HepG2 (cell line): Measurements from ENCODE around the gene FNBP1L. TPM values are rescaled to one million over a fixed set of nuclear protein-coding genes. Genes with fewer than 3 reads are reported as not detected.

Experiments used
- AKAP8 ChIP-seq: sonication (generic); formaldehyde crosslinking; IDR thresholded peaks from 2 replicates; pipeline ENCODE4 v1.5.1; 2020; ENCODE audit warnings: mild to moderate bottlenecking, missing genetic modification reagents
- ARHGAP35 ChIP-seq: sonication (generic); formaldehyde crosslinking; IDR thresholded peaks from 2 replicates; pipeline ENCODE4 v1.9.0; 2022; ENCODE audit warnings: mild to moderate bottlenecking, inconsistent platforms, moderate library complexity, missing genetic modification reagents, borderline replicate concordance
- ARNTL ChIP-seq: sonication (generic); formaldehyde crosslinking; IDR thresholded peaks from 2 replicates; pipeline ENCODE4 v1.4.0; 2020; ENCODE audit warnings: mild to moderate bottlenecking, missing genetic modification reagents
- ATAD3A ChIP-seq: sonication (generic); formaldehyde crosslinking; IDR thresholded peaks from 2 replicates; pipeline ENCODE4 v1.4.0; 2020; ENCODE audit warnings: missing genetic modification reagents
- BCL3 ChIP-seq: sonication (generic); formaldehyde crosslinking; IDR thresholded peaks from 2 replicates; pipeline ENCODE4 v1.5.1; 2020; ENCODE audit warnings: mild to moderate bottlenecking, missing genetic modification reagents, moderate library complexity
- BCL6 ChIP-seq: IDR thresholded peaks from 2 replicates; pipeline ENCODE4 v1.6.1; 2016; ENCODE audit warnings: missing genetic modification reagents, missing compliant biosample characterization
- KAT8 ChIP-seq: IDR thresholded peaks from 2 replicates; pipeline ENCODE4 v1.6.1; 2016; ENCODE audit warnings: missing genetic modification reagents, missing compliant biosample characterization
- KDM2A ChIP-seq: sonication (generic); formaldehyde crosslinking; IDR thresholded peaks from 2 replicates; pipeline ENCODE4 v1.4.0; 2020; ENCODE audit warnings: low read depth, missing genetic modification reagents, borderline replicate concordance
- KDM5B ChIP-seq: sonication (generic); formaldehyde crosslinking; IDR thresholded peaks from 2 replicates; pipeline ENCODE4 v1.4.0; 2020; ENCODE audit warnings: missing genetic modification reagents, mild to moderate bottlenecking, borderline replicate concordance
- KLF6 ChIP-seq: IDR thresholded peaks from 2 replicates; pipeline ENCODE4 v1.8.0; 2016; ENCODE audit warnings: missing biosample characterization, missing genetic modification reagents
- MEIS1 ChIP-seq: sonication (generic); formaldehyde crosslinking; IDR thresholded peaks from 2 replicates; pipeline ENCODE4 v1.9.0; 2021; ENCODE audit warnings: mild to moderate bottlenecking, missing genetic modification reagents, moderate library complexity, borderline replicate concordance
- NCOA2 ChIP-seq: sonication (generic); formaldehyde crosslinking; IDR thresholded peaks from 2 replicates; pipeline ENCODE4 v1.8.0; 2022; ENCODE audit warnings: inconsistent platforms
- PLRG1 ChIP-seq: fragments of 450-650 bp; conservative IDR thresholded peaks from 2 replicates; pipeline ENCODE4 v1.6.1; 2016
- RFXAP ChIP-seq: sonication (generic); formaldehyde crosslinking; IDR thresholded peaks from 2 replicates; pipeline ENCODE4 v1.4.0; 2020; ENCODE audit warnings: missing genetic modification reagents, borderline replicate concordance
- SOX13 ChIP-seq, 3 experiments: fragments of 450-650 bp in 1 of 3; sonication (generic) in 1 of 3; formaldehyde crosslinking in 1 of 3; IDR thresholded peaks in 2 of 3; conservative IDR thresholded peaks in 1 of 3; 2 replicates each; pipeline versions ENCODE4 v1.5.0 to v1.6.1; 2016 to 2020; ENCODE audit warnings: antibody characterized with exemption in 1 of 3, mild to moderate bottlenecking in 1 of 3, missing compliant biosample characterization in 1 of 3, missing genetic modification reagents in 1 of 3, moderate library complexity in 1 of 3
- SPEN ChIP-seq: sonication (generic); formaldehyde crosslinking; IDR thresholded peaks from 2 replicates; pipeline ENCODE4 v1.5.1; 2020; ENCODE audit warnings: low read depth, mild to moderate bottlenecking, missing genetic modification reagents
- TAF15 ChIP-seq: fragments of 200-400 bp; formaldehyde crosslinking; IDR thresholded peaks from one replicate; pipeline ENCODE4 v1.6.1; 2018; ENCODE audit warnings: mild to moderate bottlenecking, low read depth, low read length; ENCODE audit not compliant: poor library complexity, severe bottlenecking
- U2AF1 ChIP-seq: fragments of 200-400 bp; formaldehyde crosslinking; optimal IDR thresholded peaks from 2 replicates; pipeline ENCODE3; 2017; ENCODE audit warnings: mild to moderate bottlenecking, low read depth, low read length
- ZBTB2 ChIP-seq: sonication (generic); formaldehyde crosslinking; IDR thresholded peaks from 2 replicates; pipeline ENCODE4 v1.8.0; 2022; ENCODE audit warnings: low read depth, missing genetic modification reagents
- ZBTB26 ChIP-seq: IDR thresholded peaks from 2 replicates; pipeline ENCODE4 v1.6.1; 2016; ENCODE audit warnings: missing compliant biosample characterization, missing genetic modification reagents, borderline replicate concordance
- ZFY ChIP-seq: sonication (generic); formaldehyde crosslinking; IDR thresholded peaks from 2 replicates; pipeline ENCODE4 v1.4.0; 2020; ENCODE audit warnings: missing genetic modification reagents
- ZNF761 ChIP-seq: sonication (generic); formaldehyde crosslinking; conservative IDR thresholded peaks from 2 replicates; pipeline ENCODE4 v1.4.0; 2020; ENCODE audit warnings: mild to moderate bottlenecking, missing genetic modification reagents
- polyA plus RNA-seq, 8 experiments: library from polyadenylated mRNA; depleted of rRNA in 3 of 8; stranded (reverse) in 7 of 8; unstranded in 1 of 8; fragments of >200 nt; fragmentation: Illumina TruSeq in 4 of 8; extraction: Trizol in 4 of 8; gene quantifications; 2 replicates each; pipeline versions ENCODE4 v1.2.1 to v1.2.3, GENCODE V29; 2011 to 2016; ENCODE audit warnings: low read depth in 4 of 8, missing spikeins in 1 of 8, mixed read lengths in 1 of 8; ENCODE audit not compliant: insufficient read depth in 1 of 8
- total RNA-seq, 5 experiments: library from RNA; depleted of rRNA; stranded (reverse); fragments of >200 nt; fragmentation: Illumina TruSeq; extraction: Trizol; gene quantifications; 2 replicates each; pipeline ENCODE4 v1.2.3, GENCODE V29; 2016; ENCODE audit warnings: low read depth in 1 of 5
- TF ChIP-seq, protein P1 (sequence below): sonication (generic); formaldehyde crosslinking; IDR thresholded peaks from 2 replicates; pipeline ENCODE4 v1.5.1; 2020; ENCODE audit warnings: mild to moderate bottlenecking, moderate library complexity, missing genetic modification reagents

The FNBP1L gene
- total and polyA plus RNA-seq, 2 of the 13 experiments (the other 11 are each of a cell fraction or from before 2014, with no cell fraction given), result 24.1 to 27.1 TPM

DNA sequence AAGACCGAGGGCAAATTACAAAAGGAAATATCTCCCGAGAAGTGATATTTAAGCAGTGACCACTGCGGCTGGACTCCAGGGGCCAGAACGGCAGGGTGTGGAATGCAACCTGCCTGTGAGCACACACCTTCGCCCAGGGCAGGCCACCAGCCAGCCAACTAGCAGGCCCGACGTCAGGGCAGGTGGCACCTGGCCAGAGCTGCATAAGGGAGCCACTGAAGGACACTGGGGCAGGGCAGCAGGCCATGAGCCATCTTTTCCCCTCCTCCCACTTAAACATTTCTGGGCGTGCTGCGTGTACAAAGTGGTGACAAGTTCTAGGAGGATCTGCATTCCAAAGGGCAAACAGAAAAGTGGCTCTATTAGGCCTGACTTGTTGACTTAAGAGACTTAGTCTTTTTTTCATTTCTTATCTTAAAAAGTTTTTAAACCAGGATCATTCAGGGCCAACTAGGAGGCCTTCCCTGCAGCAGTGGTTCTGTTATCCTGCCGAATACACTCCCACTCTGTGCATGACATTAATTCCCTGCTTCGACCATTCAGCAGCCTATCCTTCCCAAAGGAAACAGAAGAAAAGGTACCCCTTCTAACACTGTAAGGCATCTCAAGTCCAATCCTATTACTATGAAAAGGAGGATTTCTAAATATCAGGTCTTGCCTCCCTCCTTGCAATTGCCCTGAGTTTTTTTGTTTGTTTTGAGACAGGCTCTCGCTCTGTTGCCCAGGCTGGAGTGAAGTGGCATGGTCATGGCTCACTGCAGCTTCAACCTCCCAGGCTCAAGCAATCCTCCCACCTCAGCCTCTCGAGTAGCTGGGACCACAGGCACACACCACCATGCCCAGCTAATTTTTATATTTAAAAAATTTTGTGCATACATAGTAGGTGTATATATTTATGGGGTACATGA, 137.4 kb downstream of the FNBP1L start (continued):
- TF ChIP-seq KDM5B (CRISPR knock-in tag), result no peak
- no peak for TF ChIP-seq SOX13 (IDR thresholded peaks at IDR 0.05)
- TF ChIP-seq SOX13 (CRISPR knock-in tag; conservative IDR thresholded peaks at IDR 0.05 in 1 of 2, IDR thresholded peaks at IDR 0.05 in 1 of 2), result peak in 1 of 2 experiments; percentile 75; a peak in 2 of 4 replicates
- no peak for TF ChIP-seq PLRG1
- 0 out of 2 replicates have a peak, but pooled peaks have one; percentile 63 for TF ChIP-seq ARNTL (CRISPR knock-in tag)
- TF ChIP-seq ZFY (CRISPR knock-in tag), result peak; percentile 60; the same call in 1 of the 2 replicates
- no peak; the same call in 1 of the 2 replicates for TF ChIP-seq BCL3 (CRISPR knock-in tag)
- peak; percentile 37 for TF ChIP-seq KAT8 (CRISPR knock-in tag)
- peak; percentile 25; the same call in 1 of the 2 replicates for TF ChIP-seq SPEN
- peak; percentile 78 for TF ChIP-seq NCOA2 (CRISPR knock-in tag)
- peak; percentile 34 for TF ChIP-seq BCL6 (CRISPR knock-in tag)
- TF ChIP-seq ZBTB26 (CRISPR knock-in tag), result 0 out of 2 replicates have a peak, but pooled peaks have one; percentile 27
- TF ChIP-seq MEIS1, result 0 out of 2 replicates have a peak, but pooled peaks have one; percentile 48
- no peak for TF ChIP-seq TAF15
- no peak for TF ChIP-seq ZNF761 (CRISPR knock-in tag)
- peak; percentile 35; the same call in 1 of the 2 replicates for TF ChIP-seq AKAP8
- peak; percentile 66; the same call in 1 of the 2 replicates for TF ChIP-seq RFXAP (CRISPR knock-in tag)
- no peak for TF ChIP-seq ATAD3A (CRISPR knock-in tag)
- TF ChIP-seq ZBTB2 (CRISPR knock-in tag), result no peak
- no peak for TF ChIP-seq ARHGAP35 (CRISPR knock-in tag)
- no peak for TF ChIP-seq KLF6 (CRISPR knock-in tag)
- peak; percentile 58; the same call in 1 of the 2 replicates for TF ChIP-seq KDM2A (CRISPR knock-in tag)
- TF ChIP-seq, protein P1, sequence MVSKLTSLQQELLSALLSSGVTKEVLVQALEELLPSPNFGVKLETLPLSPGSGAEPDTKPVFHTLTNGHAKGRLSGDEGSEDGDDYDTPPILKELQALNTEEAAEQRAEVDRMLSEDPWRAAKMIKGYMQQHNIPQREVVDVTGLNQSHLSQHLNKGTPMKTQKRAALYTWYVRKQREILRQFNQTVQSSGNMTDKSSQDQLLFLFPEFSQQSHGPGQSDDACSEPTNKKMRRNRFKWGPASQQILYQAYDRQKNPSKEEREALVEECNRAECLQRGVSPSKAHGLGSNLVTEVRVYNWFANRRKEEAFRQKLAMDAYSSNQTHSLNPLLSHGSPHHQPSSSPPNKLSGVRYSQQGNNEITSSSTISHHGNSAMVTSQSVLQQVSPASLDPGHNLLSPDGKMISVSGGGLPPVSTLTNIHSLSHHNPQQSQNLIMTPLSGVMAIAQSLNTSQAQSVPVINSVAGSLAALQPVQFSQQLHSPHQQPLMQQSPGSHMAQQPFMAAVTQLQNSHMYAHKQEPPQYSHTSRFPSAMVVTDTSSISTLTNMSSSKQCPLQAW (CRISPR knock-in tag), result 0 out of 2 replicates have a peak, but pooled peaks have one; percentile 61
- TF ChIP-seq U2AF1, result no peak
